ENCODE data around the gene MTLN.
"Not testable (repeated sequence)": the region's sequence is repeated elsewhere in the genome, so short reads cannot be mapped to it uniquely, and the experiment has no call there.

MTLN gene

GRCh38 chr2:110204408-110205385 is 7.7 kb downstream of the MTLN start, which contains the start of gene NPHP1:
TSS of gene NPHP1 (minus strand) at chr2:110205013. CDS start at chr2:110204968, 45 bp downstream.
- DNase-seq (ENCODE audit: low read depth, low spot score) = peak; percentile 21

- no peak for DNase-seq (ENCODE audit: low read depth, low spot score)
These were observed 14.3 kb downstream of the MTLN start for GRCh38 chr2:110198016-110198415.

DNA sequence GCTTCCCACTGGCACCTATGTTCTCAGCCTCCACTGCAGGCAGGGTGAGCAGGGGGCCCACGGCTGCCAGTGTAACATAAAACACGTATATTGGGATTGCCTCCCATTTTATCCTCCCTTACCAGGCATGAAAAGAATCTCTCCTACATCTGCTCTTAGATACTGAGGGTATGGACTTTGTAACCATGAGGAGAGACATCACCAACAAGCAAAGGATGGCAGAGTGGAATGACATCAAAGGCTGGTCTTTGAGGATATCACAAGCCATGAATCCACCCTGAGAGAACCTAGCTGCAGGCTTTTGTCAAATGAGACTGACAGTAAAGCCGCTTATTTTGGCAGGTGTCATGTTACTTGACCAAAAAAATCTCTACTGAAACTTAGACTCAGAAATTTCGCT is 14.9 kb downstream of the MTLN start:
- no peak for DNase-seq (ENCODE audit: low read depth, low spot score)

DNA sequence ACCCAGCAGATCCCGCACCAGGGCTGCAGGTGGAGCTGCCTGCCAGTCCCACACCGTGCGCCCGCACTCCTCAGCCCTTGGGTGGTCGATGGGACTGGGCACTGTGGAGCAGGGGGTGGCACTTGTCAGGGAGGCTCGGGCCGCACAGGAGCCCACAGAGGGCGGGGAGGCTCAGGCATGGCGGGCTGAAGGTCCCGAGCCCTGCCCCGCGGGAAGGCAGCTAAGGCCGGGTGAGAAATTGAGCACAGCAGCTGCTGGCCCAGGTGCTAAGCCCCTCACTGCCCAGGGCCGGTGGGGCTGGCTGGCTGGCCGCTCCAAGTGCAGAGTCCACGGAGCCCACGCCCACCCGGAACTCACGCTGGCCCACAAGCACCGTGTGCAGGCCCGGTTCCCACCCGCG is 22.2 kb downstream of the MTLN start:
- DNase-seq (ENCODE audit: low read depth, low spot score) = not testable (repeated sequence)

DNA sequence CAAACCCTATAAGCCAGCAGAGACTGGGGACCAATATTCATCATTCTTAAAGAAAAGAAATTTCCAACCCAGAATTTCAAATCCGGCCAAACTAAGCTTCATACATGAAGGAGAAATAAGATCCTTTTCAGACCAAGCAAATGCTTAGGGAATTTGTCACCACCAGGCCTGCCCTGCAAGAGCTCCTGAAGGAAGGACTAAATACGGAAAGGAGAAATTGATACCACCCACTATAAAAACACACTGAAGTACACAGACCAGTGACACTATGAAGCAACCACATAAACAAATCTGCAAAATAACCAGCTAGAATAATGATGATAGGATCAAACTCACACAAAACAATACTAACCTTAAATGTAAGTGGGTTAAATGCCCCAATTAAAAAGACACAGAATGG is 29.9 kb downstream of the MTLN start:
- no peak for DNase-seq (ENCODE audit: low read depth, low spot score)

- DNase-seq (ENCODE audit: low read depth, low spot score) = no peak
These were observed 32.3 kb downstream of the MTLN start for GRCh38 chr2:110180036-110180435.

GRCh38 chr2:110173523-110173922 is 38.8 kb downstream of the MTLN start:
- no peak for DNase-seq (ENCODE audit: low read depth, low spot score)

- DNase-seq (ENCODE audit: low read depth, low spot score) = no peak
These were observed 39.8 kb downstream of the MTLN start for GRCh38 chr2:110172506-110172905.

DNA sequence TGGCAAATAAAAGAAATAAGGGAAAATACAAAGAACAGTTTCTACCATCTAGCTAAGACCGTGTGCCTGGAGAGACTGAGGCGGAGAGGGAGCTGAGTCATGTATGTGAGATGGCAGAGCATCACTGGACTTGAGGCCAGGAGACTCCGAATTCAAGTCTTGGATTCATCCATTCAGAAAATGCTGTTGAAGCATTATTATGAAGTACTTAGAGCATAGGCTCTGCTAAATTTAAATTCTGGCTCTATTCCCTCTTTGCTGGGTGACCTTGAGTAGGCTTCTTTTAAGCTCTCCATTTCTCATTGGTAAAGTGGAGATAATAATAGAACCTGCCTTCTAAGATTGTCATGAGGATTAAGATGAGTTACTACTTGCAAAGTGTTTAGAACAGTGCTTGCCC is 42.2 kb downstream of the MTLN start:
- no peak for DNase-seq (ENCODE audit: low read depth, low spot score)

DNA sequence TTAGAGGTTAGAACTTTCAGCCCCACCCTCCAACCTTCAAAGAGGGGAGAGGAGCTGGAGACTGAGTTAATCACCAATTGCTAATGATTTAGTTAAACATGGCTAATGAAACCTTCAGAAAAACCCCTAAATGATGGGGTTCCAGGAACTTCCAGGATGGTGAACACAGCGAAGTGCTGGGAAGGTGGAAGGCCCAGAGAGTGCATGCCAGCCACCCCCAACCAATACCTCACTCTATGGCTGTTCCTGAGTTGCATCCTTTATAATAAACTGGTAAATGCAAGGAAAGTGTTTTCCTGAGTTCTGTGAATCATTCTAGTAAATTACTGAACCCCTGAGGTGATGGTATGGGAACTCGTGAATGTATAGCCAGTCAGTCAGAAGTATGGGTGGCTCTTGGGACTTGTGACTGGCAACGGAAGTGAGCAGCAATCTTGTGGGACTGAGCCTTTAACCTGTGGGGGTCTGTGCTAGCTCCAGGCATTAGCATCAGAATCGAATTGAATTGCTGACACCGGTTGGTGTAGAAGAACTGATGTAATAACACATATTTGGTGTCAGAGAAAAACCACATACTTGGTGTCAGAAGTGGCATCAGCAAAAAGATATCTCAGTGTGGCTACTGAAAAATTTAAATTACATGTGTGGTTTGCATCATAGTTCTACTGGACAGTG is 44.9 kb downstream of the MTLN start:
- no peak for DNase-seq (ENCODE audit: low read depth, low spot score)

GRCh38 chr2:110166266-110166665 is 46.1 kb downstream of the MTLN start:
- no peak for DNase-seq (ENCODE audit: low read depth, low spot score)

Data from brain pericyte (primary cell).